Neural cell (in vitro differentiated cells): ENCODE results near the gene ACVR1C.

Experiments used
- EP300 ChIP-seq: fragments of 450-650 bp; conservative IDR thresholded peaks from 2 replicates; pipeline ENCODE4 v1.6.1; 2014; ENCODE audit warnings: antibody characterized with exemption, mild to moderate bottlenecking, moderate library complexity; ENCODE audit not compliant: poor library complexity, severe bottlenecking
- EZH2 ChIP-seq: fragments of 200-600, 300-800 bp; shearing (Covaris generic), sonication (generic); IDR thresholded peaks from 2 replicates; pipeline ENCODE4 v1.6.1; 2014; ENCODE audit warnings: antibody characterized with exemption, low read length, borderline replicate concordance, mild to moderate bottlenecking; ENCODE audit not compliant: insufficient read depth, poor library complexity, severe bottlenecking
- POLR2AphosphoS5 ChIP-seq: IDR thresholded peaks from 2 replicates; pipeline ENCODE4 v1.6.1; 2012
- SMC3 ChIP-seq: fragments of 450-650 bp; conservative IDR thresholded peaks from 2 replicates; pipeline ENCODE4 v1.6.1; 2014; ENCODE audit warnings: antibody characterized with exemption, mild to moderate bottlenecking, moderate library complexity; ENCODE audit not compliant: poor library complexity
- TAF1 ChIP-seq: IDR thresholded peaks from 2 replicates; pipeline ENCODE4 v1.6.1; 2012; ENCODE audit warnings: low read depth
- TF ChIP-seq, protein P1 (sequence below): fragments of 450-650 bp; IDR thresholded peaks from 2 replicates; pipeline ENCODE4 v1.5.1; 2014; ENCODE audit warnings: antibody characterized with exemption, mild to moderate bottlenecking, moderate library complexity; ENCODE audit not compliant: poor library complexity, severe bottlenecking

DNA sequence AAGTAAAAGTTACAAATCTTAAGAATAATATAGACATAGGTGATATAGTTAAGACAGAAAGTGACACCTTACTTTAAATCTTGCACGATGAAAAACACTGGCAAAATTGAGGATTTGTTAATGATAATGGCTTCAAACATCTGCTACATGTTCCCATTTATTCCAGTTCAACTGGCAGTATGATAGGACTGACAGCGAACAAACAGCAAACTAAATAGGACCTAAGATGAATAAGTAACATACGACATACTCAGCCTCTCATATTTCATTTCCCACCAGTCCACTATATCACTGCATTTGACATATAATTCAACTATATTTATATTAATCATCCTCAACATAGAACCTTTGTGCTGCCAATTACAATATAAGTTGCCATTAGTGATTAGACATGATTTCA lies 36.3 kb downstream of the ACVR1C start:
- TF ChIP-seq EP300: no peak
- TF ChIP-seq TAF1: no peak
- TF ChIP-seq, protein P1, sequence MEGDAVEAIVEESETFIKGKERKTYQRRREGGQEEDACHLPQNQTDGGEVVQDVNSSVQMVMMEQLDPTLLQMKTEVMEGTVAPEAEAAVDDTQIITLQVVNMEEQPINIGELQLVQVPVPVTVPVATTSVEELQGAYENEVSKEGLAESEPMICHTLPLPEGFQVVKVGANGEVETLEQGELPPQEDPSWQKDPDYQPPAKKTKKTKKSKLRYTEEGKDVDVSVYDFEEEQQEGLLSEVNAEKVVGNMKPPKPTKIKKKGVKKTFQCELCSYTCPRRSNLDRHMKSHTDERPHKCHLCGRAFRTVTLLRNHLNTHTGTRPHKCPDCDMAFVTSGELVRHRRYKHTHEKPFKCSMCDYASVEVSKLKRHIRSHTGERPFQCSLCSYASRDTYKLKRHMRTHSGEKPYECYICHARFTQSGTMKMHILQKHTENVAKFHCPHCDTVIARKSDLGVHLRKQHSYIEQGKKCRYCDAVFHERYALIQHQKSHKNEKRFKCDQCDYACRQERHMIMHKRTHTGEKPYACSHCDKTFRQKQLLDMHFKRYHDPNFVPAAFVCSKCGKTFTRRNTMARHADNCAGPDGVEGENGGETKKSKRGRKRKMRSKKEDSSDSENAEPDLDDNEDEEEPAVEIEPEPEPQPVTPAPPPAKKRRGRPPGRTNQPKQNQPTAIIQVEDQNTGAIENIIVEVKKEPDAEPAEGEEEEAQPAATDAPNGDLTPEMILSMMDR: no peak
- no peak for TF ChIP-seq SMC3
- TF ChIP-seq EZH2: no peak
- TF ChIP-seq POLR2AphosphoS5: no peak
